ENCODE data around the gene MRPL11.

The MRPL11 gene

DNA sequence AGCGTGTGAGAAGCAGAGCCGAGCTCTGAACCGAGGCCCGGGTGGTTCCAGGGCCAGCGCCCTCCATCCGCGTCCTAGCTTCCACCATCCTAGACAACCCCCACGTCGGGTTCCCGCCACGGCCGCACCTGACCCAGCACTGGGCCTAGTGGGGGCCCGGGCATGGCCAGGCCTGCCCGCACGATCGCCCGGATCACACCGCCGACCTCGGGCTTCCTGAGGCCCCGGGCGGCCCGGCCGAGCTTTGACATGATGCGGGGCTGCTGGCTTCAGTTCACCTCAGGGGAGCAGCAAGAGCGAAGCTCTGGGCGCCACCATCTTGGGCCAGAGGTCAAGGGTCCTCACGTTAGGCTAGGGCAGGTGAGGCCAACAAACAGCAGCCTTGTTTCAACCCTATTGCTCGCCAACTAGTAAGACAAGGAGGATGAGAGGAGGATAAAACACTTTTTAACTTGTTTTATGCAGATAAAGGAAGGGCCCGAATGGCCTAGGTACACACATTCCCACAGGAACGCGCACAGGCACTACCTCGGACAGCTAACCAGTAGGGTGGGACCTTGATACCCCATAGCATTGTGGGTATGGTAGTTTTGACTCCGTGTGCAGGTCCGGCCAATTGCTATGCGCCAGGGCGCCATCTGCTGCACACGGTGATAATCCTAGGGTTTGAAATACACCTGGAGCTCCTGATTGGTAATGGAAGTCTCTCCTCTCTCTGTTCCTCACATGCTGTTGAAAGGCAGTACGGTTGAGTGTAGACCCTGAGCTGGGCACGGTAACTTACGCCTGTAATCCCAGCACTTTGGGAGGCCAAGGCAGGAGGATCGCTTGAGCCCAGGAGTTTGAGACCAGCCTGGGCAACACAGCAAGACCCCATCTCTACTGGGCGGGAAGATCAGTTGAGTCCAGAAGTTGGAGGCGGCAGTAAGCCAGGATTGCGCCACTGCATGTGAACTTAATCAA, at the start of gene MRPL11:
TSS of gene MRPL11 (minus strand) at position 345 of the 963 bp plus-strand sequence. CDS start at position 251, 94 bp downstream.
- DNase-seq = peak; percentile 32 to 96 (median 86)

GRCh38 chr11:66484806-66485380, 46.2 kb upstream of the MRPL11 start:
- no peak for DNase-seq

GRCh38 chr11:66480117-66480938, 41.7 kb upstream of the MRPL11 start, which contains the start of gene DPP3:
DPP3 (plus strand) TSS chr11:66480434; CDS start chr11:66482201, 1,767 bp downstream.
- peak; percentile 59 to 98 (median 92) for DNase-seq

DNA sequence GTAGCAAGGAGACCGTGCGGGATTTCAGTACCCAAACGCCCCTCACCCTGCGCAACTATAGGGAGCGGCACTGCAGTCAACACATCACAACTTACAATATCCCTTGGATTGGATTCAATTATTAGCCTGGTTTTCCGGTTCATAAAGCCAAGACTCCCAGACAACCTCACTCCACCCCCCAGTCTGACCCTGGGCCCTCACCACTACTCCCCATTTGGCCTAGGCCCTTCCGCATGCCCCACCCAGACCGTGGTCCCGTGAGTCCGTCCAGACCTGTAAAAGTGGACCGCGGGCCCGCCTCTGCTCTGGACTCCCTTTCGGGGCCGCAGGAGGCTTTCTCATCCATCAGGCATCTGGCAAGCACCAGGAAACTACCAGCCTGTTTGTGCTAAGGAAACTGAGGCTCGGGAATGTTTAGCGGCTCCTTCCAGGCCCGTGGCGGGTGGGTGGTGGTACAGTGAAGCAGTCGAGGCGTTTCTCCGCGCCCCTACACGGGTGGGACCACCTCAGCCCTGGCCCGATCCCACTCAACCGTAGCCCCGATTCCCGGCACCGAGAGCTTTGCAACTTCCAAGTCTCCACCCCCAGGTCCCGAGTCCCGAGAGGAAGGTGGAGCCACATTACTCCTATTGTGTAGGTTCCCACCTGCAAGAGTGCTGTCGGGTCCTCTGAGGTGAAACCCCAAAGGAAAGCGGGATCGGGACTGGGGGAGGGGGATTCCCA, 40.9 kb upstream of the MRPL11 start:
- DNase-seq = peak in 7 of 56 donors; percentile 25 to 77 (median 54)

DNA sequence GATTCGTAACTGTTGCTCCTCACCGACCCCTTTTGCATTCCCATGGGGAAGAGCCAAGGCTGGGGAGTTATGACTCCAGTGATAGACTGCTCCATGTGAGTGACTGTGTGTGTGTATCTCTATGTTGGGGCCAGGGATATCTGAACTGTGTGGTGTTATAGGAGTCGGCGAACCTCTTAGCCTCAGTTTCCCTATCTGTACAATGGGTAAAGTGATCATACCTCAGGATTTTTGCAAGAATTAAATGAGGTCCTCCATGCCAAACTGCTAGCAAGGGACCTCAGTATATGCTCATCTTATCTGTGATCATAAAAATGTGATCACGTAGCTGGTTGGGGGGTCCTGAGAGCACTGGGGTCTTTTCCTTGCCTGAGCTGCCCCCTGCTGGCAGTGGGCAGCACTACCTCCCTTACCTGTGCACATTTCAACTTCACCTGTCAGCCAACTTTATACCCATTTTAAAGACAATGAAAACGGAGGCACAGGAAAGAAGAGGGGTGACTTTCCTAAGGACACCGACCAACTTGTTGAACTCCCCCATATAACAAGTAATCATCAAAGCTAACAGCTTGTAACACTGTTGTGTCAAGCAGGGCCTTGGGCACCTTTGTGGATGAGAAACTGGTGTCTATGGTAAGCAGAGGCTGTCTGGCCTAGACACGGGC, 40.2 kb upstream of the MRPL11 start:
- DNase-seq = peak in 1 of 56 donors; percentile 20

- DNase-seq = no peak
These were observed 38.9 kb upstream of the MRPL11 start for GRCh38 chr11:66477263-66478201.

DNA sequence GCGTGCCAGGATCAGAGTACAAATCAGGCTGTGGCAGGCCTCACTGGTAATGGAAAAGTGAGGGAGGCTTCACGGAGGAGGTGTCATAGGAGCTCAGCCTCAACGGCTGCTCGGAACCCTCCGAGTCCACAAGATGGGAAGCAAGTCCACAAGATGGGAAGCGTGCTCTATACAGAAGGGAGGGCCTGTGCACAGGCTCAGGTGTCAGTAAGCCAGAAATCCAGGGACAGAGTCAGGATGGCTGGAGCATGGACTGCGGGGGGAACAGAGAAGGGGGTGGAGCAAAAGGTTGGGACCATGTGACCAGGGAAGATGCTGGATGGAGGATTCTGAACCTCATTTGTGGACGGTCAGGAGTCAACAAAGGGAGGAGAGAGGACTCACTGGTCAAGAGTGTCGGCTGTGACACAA, 38.2 kb upstream of the MRPL11 start:
- no peak for DNase-seq

- no peak for DNase-seq
These were observed 37.7 kb upstream of the MRPL11 start for GRCh38 chr11:66476173-66476840.

DNA sequence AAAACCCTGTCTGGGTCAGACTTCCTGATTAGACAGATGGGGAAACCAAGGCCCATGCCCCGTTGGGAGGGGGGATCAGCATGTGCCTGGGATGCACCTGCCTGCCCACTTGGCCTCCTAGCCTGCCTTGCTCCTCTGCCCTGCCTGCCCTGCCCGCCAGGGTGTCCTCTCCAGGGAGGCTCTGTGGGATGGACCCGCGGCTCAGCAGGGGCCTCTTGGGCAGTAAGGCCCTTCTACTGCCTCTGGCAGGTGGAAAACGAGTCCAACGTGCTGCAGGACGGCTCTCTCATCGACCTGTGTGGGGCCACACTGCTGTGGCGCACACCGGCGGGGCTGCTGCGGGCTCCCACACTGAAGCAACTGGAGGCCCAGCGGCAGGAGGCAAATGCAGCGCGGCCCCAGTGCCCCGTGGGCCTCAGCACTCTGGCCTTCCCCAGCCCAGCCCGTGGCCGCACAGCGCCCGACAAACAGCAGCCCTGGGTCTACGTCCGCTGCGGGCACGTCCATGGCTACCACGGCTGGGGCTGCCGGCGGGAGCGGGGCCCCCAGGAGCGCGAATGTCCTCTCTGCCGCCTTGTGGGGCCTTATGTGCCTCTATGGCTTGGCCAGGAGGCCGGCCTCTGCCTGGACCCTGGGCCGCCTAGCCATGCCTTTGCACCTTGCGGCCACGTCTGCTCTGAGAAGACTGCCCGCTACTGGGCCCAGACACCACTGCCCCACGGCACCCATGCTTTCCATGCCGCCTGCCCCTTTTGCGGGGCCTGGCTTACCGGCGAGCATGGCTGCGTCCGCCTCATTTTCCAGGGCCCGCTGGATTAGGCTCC, 36.9 kb upstream of the MRPL11 start:
- DNase-seq = no peak

GRCh38 chr11:66473608-66474515, 35.2 kb upstream of the MRPL11 start:
- no peak for DNase-seq

- DNase-seq = no peak
These were observed 34.5 kb upstream of the MRPL11 start for GRCh38 chr11:66473167-66473566.

DNA sequence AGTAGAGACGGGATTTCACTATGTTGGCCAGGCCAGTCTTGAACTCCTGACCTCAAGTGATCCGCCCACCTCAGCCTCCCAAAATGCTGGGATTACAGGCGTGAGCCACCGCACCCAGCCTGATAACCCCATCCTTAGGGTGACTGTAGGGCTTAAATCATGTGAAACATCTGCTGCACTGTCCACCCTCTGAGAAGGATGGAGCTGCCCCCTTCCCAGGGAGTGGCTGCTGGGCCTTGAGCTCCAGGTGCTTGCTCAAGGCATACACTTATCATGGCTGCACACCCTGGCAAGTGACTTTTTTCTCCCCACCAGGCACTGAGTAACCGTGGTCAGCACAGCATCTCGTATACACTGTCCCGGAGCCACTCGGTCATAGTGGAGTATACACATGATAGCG, 33.4 kb upstream of the MRPL11 start:
- DNase-seq = no peak

GRCh38 chr11:66471142-66471541, 32.5 kb upstream of the MRPL11 start:
- no peak for DNase-seq

DNA sequence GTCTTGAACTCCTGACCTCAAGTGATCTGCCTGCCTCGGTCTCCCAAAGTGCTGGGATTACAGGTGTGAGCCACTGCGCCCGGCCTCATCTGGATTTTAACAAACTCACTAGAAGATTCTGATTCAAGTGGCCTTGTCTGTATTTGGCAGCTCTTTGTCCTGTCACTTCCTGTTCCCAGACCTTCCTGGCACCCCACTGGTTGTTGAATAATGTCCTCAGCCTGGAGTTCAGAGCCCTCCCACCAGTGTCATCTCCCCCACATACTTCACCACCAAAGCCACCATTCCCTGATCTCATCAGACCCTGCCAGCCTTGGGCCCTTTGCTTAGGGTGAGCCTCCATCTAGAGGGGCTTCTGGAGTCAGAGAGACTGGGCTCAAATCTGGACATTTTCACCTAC, 31.4 kb upstream of the MRPL11 start:
- no peak for DNase-seq

- DNase-seq = no peak
These were observed 30.8 kb upstream of the MRPL11 start for GRCh38 chr11:66469441-66469840.

DNA sequence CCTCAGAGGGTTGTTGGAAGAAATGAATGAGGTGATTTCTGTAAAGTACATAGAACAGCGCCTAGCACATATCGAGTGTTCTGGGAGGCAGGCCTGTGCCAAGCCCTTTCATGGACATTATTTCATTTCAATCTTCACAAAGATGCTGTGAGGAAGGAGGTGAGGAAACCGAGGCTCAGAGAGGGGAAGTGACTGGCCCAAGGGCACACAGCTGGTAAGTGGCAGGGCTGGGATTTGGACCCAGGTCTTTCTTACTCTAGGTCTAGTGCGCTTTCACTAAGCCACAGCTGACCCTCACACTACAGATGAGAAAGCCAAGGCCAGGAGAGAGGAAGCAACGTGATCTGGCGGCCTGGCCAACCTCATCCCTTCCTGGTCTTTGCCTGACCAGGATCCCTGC, 30.0 kb upstream of the MRPL11 start:
- no peak for DNase-seq

DNA sequence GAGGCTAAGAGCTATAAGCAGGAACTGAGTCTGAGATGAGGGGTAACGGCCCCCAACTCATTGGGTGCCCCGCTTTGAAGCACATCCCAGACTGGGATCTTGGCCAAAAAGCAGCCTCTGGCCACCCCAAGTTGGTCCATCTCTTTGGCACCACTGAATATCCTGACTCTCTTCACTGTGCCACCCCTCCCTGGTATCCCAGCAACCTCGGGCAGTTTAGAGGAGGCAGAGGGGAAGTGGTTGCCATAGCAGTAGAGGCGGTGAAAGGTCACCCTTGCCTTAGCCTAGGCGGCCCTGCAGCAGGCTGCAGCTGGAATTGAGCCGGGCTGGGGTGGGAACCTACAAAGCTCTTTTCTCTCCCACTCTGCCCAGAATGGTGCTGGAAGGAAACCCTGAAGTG, 29.1 kb upstream of the MRPL11 start:
- DNase-seq = peak in 4 of 56 donors; percentile 4 to 9 (median 6)
